UCSD-AML1 (cell line): ENCODE data around the gene CEP128.

Source experiments
- DNase-seq: peaks from one replicate; lab custom pipeline; 2025; ENCODE audit not compliant: unreplicated experiment; lab: John Stamatoyannopoulos, UW

The CEP128 gene

GRCh38 chr14:80493620-80494019 lies 447.9 kb downstream of the CEP128 start:
- no peak for DNase-seq

DNA sequence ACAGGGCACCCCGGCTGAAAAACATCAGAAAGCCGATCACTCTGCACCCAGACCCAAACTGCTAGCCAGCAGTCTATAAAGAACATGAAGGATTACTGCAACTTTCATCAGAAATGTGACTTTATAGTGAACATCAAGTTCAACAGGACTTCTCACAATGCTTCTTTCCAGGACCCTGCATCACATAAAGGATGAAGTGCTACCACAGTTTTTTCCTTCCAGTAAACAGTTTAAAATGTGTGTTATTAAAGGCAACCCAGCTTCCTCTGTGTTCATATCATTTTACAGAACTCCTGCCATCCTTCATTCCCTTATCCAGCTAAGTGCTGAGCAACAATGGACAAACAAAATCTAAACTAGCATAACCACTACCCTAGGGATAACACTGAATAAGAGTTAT lies 449.9 kb downstream of the CEP128 start:
- DNase-seq = no peak

- DNase-seq = peak; percentile 22
These were observed 450.4 kb downstream of the CEP128 start for GRCh38 chr14:80491131-80491530.

DNA sequence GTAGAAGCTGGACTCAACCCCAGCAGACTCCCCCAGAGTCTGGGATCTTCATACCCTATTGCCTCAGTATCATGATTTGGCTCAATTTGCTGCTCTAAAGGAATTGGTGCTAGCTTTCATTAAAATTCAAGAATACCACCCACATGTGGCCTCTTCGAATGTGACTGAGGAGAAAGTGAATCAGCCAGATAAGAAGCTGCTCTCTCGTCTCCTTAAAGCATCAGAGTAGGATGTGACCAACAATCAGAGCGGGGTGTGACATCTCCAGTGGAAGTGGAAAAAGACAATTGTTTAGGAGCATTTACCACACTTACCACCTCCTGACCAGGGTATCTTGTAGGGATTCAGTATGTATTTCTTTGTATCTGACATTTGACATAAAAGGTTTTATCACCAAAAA lies 452.0 kb downstream of the CEP128 start:
- DNase-seq = no peak

- no peak for DNase-seq
These were observed 455.8 kb downstream of the CEP128 start for GRCh38 chr14:80485764-80486163.

- no peak for DNase-seq
These were observed 458.2 kb downstream of the CEP128 start for GRCh38 chr14:80483331-80483730.

DNA sequence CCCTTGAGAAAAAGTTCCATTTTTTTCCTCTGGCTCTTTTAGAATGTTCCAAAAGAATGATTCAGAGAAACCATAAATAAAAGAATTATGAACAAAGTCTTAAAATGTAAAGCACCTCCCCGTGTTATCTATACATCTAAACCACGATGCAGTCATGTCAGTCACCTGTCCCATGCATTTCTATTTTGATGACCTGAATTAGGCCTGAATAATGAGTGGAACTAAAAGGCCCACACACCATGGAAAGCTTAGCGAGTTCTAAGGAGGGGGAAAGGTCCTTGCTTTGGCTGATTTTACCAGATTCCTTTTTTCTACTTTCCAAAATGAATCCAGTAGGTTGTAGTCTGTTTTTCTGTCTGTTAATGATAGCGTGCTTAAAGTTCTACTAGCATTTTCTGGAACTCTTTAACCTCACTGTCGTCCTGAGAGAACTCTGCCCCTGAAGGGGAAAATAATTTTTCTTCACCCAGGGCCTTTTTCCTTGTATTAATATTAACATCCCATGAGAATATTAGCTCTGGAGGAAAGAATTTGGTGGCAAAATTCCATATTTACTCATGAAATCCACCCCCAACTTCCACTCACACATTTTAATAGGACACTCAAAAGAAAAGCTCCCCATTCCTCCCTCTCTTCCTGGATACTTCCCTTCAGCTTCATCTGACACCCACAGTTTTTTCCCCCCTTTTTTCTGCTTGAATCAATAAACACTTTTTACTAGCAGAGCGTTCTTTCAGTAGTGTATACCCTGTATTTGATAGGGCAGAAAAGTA lies 464.0 kb downstream of the CEP128 start:
- no peak for DNase-seq

DNA sequence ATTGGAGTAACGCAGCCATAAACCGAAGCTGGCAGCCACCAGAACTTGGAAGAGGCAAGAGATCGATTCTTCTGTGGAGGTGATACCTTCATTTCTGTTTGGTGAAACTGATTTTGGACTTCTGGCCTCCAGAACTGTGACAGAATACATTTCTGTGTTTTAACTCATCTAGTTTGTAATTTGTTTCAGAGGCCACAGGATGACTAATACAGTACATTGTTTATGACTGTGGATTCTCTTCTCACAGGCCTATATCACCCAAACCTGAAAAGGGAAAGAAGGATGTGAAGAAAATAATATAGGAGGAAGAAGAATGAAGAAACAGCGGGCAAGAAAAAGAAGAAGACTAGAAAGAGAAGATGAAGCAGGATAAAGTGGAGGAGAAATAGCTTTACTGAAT lies 466.5 kb downstream of the CEP128 start:
- no peak for DNase-seq

DNA sequence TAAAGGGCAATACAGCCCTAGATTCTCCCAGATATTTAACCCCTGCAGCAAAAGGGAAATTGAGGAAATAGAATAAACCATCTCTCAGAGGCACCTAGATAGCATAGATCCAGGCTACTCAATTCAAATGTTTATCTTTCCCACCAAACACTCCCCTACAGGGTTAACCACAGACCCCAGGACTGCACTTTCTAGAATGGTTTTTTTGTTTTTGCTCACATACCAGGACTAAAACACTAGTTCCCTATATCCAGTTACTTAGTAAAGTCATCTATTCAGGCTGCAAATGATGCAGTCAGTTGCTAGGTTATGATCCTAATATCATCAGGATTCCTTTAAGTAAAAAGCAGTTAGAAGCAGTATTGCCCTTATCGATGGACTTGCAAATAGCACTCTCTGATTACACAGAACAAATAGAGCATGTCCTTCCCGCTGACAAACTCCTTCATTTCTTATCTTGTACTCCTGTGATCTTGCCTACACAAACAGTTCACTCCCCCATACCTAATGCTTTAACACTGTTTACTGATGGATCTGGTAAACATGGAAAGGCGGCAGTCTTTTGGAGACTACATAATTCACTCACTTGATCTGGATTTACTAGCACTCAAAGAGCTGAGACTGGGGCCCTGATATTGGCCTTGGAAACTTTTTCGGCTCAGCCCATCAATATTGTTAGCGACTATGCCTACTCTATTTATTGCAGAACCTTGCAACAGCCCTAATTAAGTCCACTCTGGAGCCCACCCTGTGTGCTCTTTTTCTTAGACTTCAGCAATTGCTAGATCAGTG lies 473.0 kb downstream of the CEP128 start:
- DNase-seq = no peak

DNA sequence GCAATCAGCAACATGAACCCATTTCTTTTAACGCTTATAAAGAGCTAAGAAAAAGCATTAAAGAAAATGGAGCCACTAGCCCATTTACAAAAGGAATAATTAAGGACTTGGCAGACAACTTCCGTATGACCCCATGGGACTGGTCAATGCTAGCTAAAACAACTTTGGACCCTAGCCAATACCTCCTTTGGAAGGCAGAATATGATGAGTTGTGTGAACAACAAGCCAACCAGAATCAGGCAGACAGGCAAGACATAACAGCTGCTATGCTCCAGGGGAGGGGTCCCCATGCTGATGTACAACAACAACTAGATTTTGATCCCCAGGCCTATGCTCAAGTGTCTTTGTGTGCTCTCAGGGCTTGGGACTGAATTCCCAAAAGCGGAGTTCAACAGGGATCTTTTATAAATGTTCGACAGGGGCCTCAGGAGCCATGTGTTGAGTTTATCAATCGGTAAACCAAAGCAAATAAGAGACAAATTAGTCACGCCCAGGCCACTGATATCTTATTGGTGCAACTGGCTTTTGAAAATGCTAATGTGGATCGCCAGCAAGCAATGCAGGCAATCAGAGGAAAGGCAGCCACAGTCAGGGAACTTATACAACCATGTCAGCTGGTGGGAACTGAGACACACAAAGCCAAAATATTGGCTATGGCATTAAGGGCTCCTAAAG lies 475.9 kb downstream of the CEP128 start:
- DNase-seq = no peak

DNA sequence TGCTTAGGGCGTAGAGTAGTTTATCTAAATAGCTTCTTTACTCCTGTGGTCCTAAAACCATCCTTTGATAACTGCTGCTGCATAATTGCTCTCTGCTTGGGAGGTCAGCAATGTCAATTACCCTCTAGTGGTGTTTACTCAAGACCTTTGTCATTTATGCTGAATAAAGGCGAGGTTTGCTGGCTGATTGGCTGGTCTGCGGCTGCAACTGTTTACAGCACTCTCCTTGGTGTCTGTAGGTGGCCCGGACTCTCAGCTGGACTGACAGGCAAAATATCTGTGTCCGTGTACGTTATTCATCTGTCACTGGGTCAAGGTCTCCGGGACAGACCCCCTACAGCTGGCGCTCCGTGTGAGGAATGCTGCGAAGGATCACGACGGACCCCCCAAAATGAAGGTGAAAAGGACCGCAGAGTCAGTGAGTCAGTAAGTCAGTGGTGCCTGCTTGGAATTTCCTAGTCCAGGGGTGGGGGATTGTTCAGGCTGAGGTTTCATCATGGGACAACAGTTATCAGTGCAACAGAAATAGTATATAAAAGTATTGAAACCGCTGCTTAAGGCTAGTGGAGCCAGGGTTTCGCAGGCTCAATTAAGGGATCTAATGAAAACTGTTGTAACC lies 476.9 kb downstream of the CEP128 start:
- DNase-seq = no peak

- DNase-seq = no peak
These were observed 485.3 kb downstream of the CEP128 start for GRCh38 chr14:80456209-80456608.

- DNase-seq = no peak
These were observed 486.5 kb downstream of the CEP128 start for GRCh38 chr14:80455031-80455430.

DNA sequence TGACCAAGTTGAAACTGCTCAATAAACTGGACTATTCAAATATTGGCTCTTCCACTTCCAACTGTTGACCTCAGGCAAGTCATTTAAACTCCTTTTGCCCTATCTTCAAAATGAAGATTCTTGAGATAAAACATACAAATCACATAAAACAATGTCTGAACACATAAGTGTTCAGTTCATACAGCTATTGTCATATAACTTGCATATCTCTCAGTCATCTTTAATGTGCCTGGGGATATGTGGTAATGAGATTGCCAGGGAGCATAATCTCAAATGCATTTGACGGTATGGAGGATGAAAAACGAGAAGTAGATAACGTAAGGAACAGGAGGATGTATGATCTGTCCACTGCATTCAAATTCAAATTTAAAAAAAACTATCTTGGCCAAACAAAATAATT lies 493.3 kb downstream of the CEP128 start:
- DNase-seq = no peak

GRCh38 chr14:80447392-80447791 lies 494.1 kb downstream of the CEP128 start:
- DNase-seq = no peak
